HCT116 (cell line): Measurements from ENCODE around the gene TEX10.

ENCODE experiments used
- MAX ChIP-seq: IDR thresholded peaks from 2 replicates; pipeline ENCODE4 v1.6.1; 2012
- SIN3A ChIP-seq: IDR thresholded peaks from 2 replicates; pipeline ENCODE4 v1.6.1; 2012; ENCODE audit warnings: low read depth
- ZFX ChIP-seq: fragments of 450-650 bp; IDR thresholded peaks from 2 replicates; pipeline ENCODE4 v1.6.1; 2017

GRCh38 chr9:100267211-100267610 lies 85.5 kb downstream of the TEX10 start:
- TF ChIP-seq SIN3A (no peak), ZFX (no peak), MAX (no peak)
